Esophagus muscularis mucosa (tissue), 4 donors: ENCODE data around the gene TCF7L2.

Source experiments
- EP300 ChIP-seq: sonication (generic); formaldehyde crosslinking; IDR thresholded peaks from one replicate; pipeline ENCODE4 v1.6.1; 2017; ENCODE audit warnings: antibody characterized with exemption
- POLR2A ChIP-seq: fragments of 450-650 bp; IDR thresholded peaks from one replicate; pipeline ENCODE4 v1.6.1; 2017; ENCODE audit warnings: antibody characterized with exemption, moderate library complexity, mild to moderate bottlenecking, low read depth
- POLR2AphosphoS5 ChIP-seq, 2 donors: sonication (generic); formaldehyde crosslinking; IDR thresholded peaks; one replicate each; pipeline ENCODE4 v1.6.1; 2017; ENCODE audit warnings: antibody characterized with exemption in 2 of 2
- TF ChIP-seq, protein P1 (sequence below), 3 experiments: fragments of 200-600 bp in 2 of 3; fragments of 450-650 bp in 1 of 3; sonication (generic) in 2 of 3; IDR thresholded peaks; one replicate each; pipeline ENCODE4 v1.5.1; 2017 to 2019; ENCODE audit warnings: antibody characterized with exemption in 3 of 3, mild to moderate bottlenecking in 2 of 3, moderate library complexity in 1 of 3

DNA sequence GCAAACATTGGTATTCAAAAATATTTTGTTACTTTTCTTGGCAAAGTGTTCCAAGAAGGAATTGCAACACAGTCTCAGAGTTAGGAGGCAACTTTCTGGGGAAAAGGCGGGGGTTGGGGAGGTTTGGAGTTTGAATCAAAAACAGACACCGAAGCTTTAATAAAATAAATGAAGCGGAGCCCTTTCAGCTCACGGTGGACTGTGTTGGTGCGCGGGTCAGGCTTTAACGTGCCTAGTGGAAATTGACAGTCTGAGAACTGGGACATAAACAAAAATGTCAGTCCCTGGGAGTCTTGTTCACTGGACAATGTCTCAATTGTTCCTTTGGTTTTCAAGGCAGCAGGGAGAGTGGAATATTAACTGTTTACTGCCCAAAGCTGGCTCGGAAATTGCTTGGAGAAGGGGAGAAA is 109.3 kb downstream of the TCF7L2 start:
- TF ChIP-seq EP300 = no peak
- TF ChIP-seq, protein P1, sequence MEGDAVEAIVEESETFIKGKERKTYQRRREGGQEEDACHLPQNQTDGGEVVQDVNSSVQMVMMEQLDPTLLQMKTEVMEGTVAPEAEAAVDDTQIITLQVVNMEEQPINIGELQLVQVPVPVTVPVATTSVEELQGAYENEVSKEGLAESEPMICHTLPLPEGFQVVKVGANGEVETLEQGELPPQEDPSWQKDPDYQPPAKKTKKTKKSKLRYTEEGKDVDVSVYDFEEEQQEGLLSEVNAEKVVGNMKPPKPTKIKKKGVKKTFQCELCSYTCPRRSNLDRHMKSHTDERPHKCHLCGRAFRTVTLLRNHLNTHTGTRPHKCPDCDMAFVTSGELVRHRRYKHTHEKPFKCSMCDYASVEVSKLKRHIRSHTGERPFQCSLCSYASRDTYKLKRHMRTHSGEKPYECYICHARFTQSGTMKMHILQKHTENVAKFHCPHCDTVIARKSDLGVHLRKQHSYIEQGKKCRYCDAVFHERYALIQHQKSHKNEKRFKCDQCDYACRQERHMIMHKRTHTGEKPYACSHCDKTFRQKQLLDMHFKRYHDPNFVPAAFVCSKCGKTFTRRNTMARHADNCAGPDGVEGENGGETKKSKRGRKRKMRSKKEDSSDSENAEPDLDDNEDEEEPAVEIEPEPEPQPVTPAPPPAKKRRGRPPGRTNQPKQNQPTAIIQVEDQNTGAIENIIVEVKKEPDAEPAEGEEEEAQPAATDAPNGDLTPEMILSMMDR (IDR thresholded peaks at IDR 0.05) = no peak
- TF ChIP-seq POLR2A = no peak
- peak in 1 of 2 donors; percentile 18 for TF ChIP-seq POLR2AphosphoS5 (IDR thresholded peaks at IDR 0.05)
